HepG2 (cell line): Measurements from ENCODE around the gene FHIT. TPM values are rescaled to one million over a fixed set of nuclear protein-coding genes. Genes with fewer than 3 reads are reported as not detected.

Source experiments
- ATAC-seq: fragments of 200-7000 bp; cut with Tn5 transposase; 3 replicates; pipeline ENCODE4 v1.9.1; 2020; ENCODE audit warnings: mild to moderate bottlenecking, moderate library complexity
- BruUV-seq: library from RNA; stranded (reverse); fragments of 400-500 nt; replicated peaks from 2 replicates; lab custom pipeline; 2021; lab: Mats Ljungman, UMichigan
- CTCF ChIA-PET: fragments of 300-600 bp; formaldehyde crosslinking; extraction: SDS; loops from one replicate; lab custom pipeline; 2021; ENCODE audit warnings: low total read pairs, inconsistent platforms, low intra/inter-chr PET ratio; lab: Yijun Ruan, JAX
- POLR2A ChIA-PET: fragments of 350-600 bp; sonication (Branson Sonifier 250); formaldehyde crosslinking; loops from one replicate; lab custom pipeline; 2020; ENCODE audit warnings: antibody characterized with exemption, inconsistent platforms; lab: Yijun Ruan, JAX
- DNase-seq: peaks from one replicate; pipeline ENCODE4 v3.0.0-alpha.2; 2015; ENCODE audit warnings: low spot score
- FAIRE-seq: peaks from 3 replicates; lab custom pipeline; 2011; peaks lifted over from hg19 to GRCh38; lab: Jason Lieb, UNC
- H2AFZ ChIP-seq: one replicate; pipeline ENCODE4 v1.6.1; 2011; ENCODE audit warnings: low read length, inconsistent platforms
- H3K27ac ChIP-seq: fragments of 300-600 bp; 3 replicates; pipeline ENCODE4 v1.8.0; 2011; ENCODE audit warnings: mixed run types, mild to moderate bottlenecking, mixed read lengths, low read length, inconsistent platforms; ENCODE audit not compliant: insufficient read depth; ENCODE audit errors: extremely low read length
- H3K27me3 ChIP-seq, 2 experiments: fragments of 200-600 bp in 1 of 2; 2 replicates in 1 of 2; 3 replicates in 1 of 2; pipeline versions ENCODE4 v1.6.0 to v1.8.0; 2011; ENCODE audit warnings: low read length in 2 of 2, mild to moderate bottlenecking in 2 of 2, moderate library complexity in 2 of 2, inconsistent platforms in 1 of 2; ENCODE audit not compliant: insufficient read depth in 2 of 2, control insufficient read depth in 1 of 2
- H3K36me3 ChIP-seq, 2 experiments: fragments of 200-600 bp in 1 of 2; replicated peaks in 1 of 2; 2 replicates in 1 of 2; 3 replicates in 1 of 2; pipeline versions ENCODE4 v1.5.1 to v1.8.0; 2011; ENCODE audit warnings: low read length in 2 of 2, inconsistent platforms in 1 of 2; ENCODE audit not compliant: insufficient read depth in 2 of 2, control insufficient read depth in 1 of 2
- H3K4me1 ChIP-seq: 2 replicates; pipeline ENCODE4 v1.5.1; 2012; ENCODE audit warnings: low read length, inconsistent platforms; ENCODE audit not compliant: insufficient read depth
- H3K4me2 ChIP-seq: 2 replicates; pipeline ENCODE4 v1.6.0; 2011; ENCODE audit warnings: low read depth, low read length, inconsistent platforms
- H3K4me3 ChIP-seq, 3 experiments: fragments of 200-600 bp in 1 of 3; sonication (generic), shearing (Covaris generic) in 1 of 3; replicated peaks in 1 of 3; 2 replicates each; pipeline ENCODE4 v1.5.1; 2011 to 2016; ENCODE audit warnings: low read length in 3 of 3, inconsistent platforms in 2 of 3, low read depth in 2 of 3, mild to moderate bottlenecking in 2 of 3, control low read depth in 1 of 3, mixed read lengths in 1 of 3; ENCODE audit not compliant: insufficient read depth in 1 of 3
- H3K79me2 ChIP-seq: one replicate; pipeline ENCODE4 v1.6.1; 2011; ENCODE audit warnings: low read length, inconsistent platforms; ENCODE audit not compliant: insufficient read depth
- H3K9ac ChIP-seq: 2 replicates; pipeline ENCODE4 v1.6.0; 2011; ENCODE audit warnings: mild to moderate bottlenecking, low read depth, low read length, inconsistent platforms; ENCODE audit not compliant: insufficient read depth
- H3K9me3 ChIP-seq: 2 replicates; pipeline ENCODE4 v1.5.1; 2012; ENCODE audit warnings: mild to moderate bottlenecking, low read length
- H4K20me1 ChIP-seq: 2 replicates; pipeline ENCODE4 v1.6.0; 2011; ENCODE audit warnings: inconsistent platforms, mild to moderate bottlenecking, low read length, moderate library complexity; ENCODE audit not compliant: insufficient read depth
- KLF6 ChIP-seq: IDR thresholded peaks from 2 replicates; pipeline ENCODE4 v1.8.0; 2016; ENCODE audit warnings: missing biosample characterization, missing genetic modification reagents
- KLF9 ChIP-seq: IDR thresholded peaks from 2 replicates; pipeline ENCODE4 v1.6.1; 2016; ENCODE audit warnings: low read depth
- NONO ChIP-seq, 2 experiments: fragments of 450-650 bp in 1 of 2; sonication (generic) in 1 of 2; formaldehyde crosslinking in 1 of 2; IDR thresholded peaks in 1 of 2; conservative IDR thresholded peaks in 1 of 2; 2 replicates each; pipeline versions ENCODE4 v1.6.1 to v1.8.0; 2017 to 2022; ENCODE audit warnings: mild to moderate bottlenecking in 1 of 2, missing genetic modification reagents in 1 of 2, moderate library complexity in 1 of 2
- NR2F2 ChIP-seq: IDR thresholded peaks from 2 replicates; pipeline ENCODE4 v1.6.1; 2012; ENCODE audit warnings: low read depth, inconsistent platforms, borderline replicate concordance
- PPARG ChIP-seq: conservative IDR thresholded peaks from 2 replicates; pipeline ENCODE4 v1.6.1; 2016; ENCODE audit warnings: missing biosample characterization, missing genetic modification reagents
- SIN3A ChIP-seq: IDR thresholded peaks from 2 replicates; pipeline ENCODE4 v1.6.1; 2011; ENCODE audit warnings: low read depth, mild to moderate bottlenecking, control low read depth, low read length, borderline replicate concordance
- TRIM24 ChIP-seq: sonication (generic); formaldehyde crosslinking; IDR thresholded peaks from 2 replicates; pipeline ENCODE4 v1.8.0; 2022; ENCODE audit warnings: mild to moderate bottlenecking, missing genetic modification reagents
- ZNF44 ChIP-seq: sonication (generic); formaldehyde crosslinking; IDR thresholded peaks from 2 replicates; pipeline ENCODE4 v1.5.1; 2020; ENCODE audit warnings: mild to moderate bottlenecking, missing genetic modification reagents
- WGBS: methylation state at CpG from one replicate; pipeline ENCODE4 v1.1.6; 2017; ENCODE audit warnings: low lambda C conversion rate; 5-methylcytosine and 5-hydroxymethylcytosine counted together
- in situ Hi-C: cut with HindIII; loops from 2 replicates; pipeline ENCODE4 v1.10.0; 2017; ENCODE audit warnings: low pct_unique_long_range_greater_than_20kb; ENCODE audit not compliant: extremely low pct_ligation_motif_present
- intact Hi-C: fragments of 100-400 bp; cut with micrococcal nuclease; formaldehyde crosslinking; loops from one replicate; pipeline ENCODE4 v1.10.0; 2022; ENCODE audit not compliant: unreplicated experiment
- polyA plus RNA-seq, 8 experiments: library from polyadenylated mRNA; depleted of rRNA in 3 of 8; stranded (reverse) in 7 of 8; unstranded in 1 of 8; fragments of >200 nt; fragmentation: Illumina TruSeq in 4 of 8; extraction: Trizol in 4 of 8; gene quantifications; 2 replicates each; pipeline versions ENCODE4 v1.2.1 to v1.2.3, GENCODE V29; 2011 to 2016; ENCODE audit warnings: low read depth in 4 of 8, missing spikeins in 1 of 8, mixed read lengths in 1 of 8; ENCODE audit not compliant: insufficient read depth in 1 of 8
- total RNA-seq, 5 experiments: library from RNA; depleted of rRNA; stranded (reverse); fragments of >200 nt; fragmentation: Illumina TruSeq; extraction: Trizol; gene quantifications; 2 replicates each; pipeline ENCODE4 v1.2.3, GENCODE V29; 2016; ENCODE audit warnings: low read depth in 1 of 5
- TF ChIP-seq, protein P1 (sequence below): sonication (generic); formaldehyde crosslinking; IDR thresholded peaks from 2 replicates; pipeline ENCODE4 v1.5.0; 2020; ENCODE audit warnings: missing genetic modification reagents
- TF ChIP-seq, protein P2 (sequence below): sonication (generic); formaldehyde crosslinking; IDR thresholded peaks from 2 replicates; pipeline ENCODE4 v1.4.0; 2020; ENCODE audit warnings: missing genetic modification reagents, mild to moderate bottlenecking, borderline replicate concordance

Gene FHIT
- total and polyA plus RNA-seq, 2 of the 13 experiments (the other 11 are each of a cell fraction or from before 2014, with no cell fraction given), result 4.0 to 4.6 TPM

DNA sequence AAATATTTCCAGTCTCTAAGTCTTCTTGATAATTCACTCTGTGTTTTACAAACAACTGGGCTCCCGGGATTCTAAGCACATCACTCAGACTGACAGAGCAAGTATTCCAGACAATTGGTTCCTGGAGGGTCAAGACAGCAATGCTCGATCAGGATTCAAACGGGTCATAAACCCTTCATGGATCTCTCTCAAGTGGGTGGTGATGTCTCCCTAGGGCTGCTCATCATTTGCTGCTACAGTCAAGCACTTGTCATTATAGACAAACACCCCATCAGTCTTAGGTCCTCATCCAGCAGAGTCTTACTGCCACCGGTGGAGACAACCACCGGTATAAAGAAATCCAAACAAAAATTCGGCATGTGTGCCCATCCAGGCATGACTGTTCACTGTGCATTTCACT is 921.1 kb downstream of the FHIT start:
- WGBS, result 13% methylated on average over 4 of the region's 6 CpGs
- Histone ChIP-seq H3K36me3 (no peaks in the 10 kb centered on the region), H3K4me3 (no peak overlapping the region), H3K9me3 (no peaks in the 10 kb centered on the region), H3K4me1 (no peaks in the 10 kb centered on the region), H2AFZ (no peak overlapping the region), H3K27ac (no peak overlapping the region), H3K4me2 (no peak overlapping the region), H4K20me1 (no peaks in the 10 kb centered on the region), H3K27me3 (no peaks in the 10 kb centered on the region), H3K79me2 (no peaks in the 10 kb centered on the region), H3K9ac (no peak overlapping the region)
- no TSS peak for BruUV-seq
- DNase-seq, result no peak
- in situ Hi-C loops, result no loop called here
- CTCF ChIA-PET, result no interaction called here
- FAIRE-seq, result no peak
- TF ChIP-seq, protein P1, sequence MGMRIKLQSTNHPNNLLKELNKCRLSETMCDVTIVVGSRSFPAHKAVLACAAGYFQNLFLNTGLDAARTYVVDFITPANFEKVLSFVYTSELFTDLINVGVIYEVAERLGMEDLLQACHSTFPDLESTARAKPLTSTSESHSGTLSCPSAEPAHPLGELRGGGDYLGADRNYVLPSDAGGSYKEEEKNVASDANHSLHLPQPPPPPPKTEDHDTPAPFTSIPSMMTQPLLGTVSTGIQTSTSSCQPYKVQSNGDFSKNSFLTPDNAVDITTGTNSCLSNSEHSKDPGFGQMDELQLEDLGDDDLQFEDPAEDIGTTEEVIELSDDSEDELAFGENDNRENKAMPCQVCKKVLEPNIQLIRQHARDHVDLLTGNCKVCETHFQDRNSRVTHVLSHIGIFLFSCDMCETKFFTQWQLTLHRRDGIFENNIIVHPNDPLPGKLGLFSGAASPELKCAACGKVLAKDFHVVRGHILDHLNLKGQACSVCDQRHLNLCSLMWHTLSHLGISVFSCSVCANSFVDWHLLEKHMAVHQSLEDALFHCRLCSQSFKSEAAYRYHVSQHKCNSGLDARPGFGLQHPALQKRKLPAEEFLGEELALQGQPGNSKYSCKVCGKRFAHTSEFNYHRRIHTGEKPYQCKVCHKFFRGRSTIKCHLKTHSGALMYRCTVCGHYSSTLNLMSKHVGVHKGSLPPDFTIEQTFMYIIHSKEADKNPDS (CRISPR knock-in tag), result no peak
- no peak for TF ChIP-seq KLF9 (CRISPR knock-in tag)
- TF ChIP-seq NR2F2, result no peak
- no peak for TF ChIP-seq PPARG (CRISPR knock-in tag)
- no peak for TF ChIP-seq SIN3A
- no peak for TF ChIP-seq TRIM24 (CRISPR knock-in tag)
- TF ChIP-seq ZNF44, result no peak
- TF ChIP-seq, protein P2, sequence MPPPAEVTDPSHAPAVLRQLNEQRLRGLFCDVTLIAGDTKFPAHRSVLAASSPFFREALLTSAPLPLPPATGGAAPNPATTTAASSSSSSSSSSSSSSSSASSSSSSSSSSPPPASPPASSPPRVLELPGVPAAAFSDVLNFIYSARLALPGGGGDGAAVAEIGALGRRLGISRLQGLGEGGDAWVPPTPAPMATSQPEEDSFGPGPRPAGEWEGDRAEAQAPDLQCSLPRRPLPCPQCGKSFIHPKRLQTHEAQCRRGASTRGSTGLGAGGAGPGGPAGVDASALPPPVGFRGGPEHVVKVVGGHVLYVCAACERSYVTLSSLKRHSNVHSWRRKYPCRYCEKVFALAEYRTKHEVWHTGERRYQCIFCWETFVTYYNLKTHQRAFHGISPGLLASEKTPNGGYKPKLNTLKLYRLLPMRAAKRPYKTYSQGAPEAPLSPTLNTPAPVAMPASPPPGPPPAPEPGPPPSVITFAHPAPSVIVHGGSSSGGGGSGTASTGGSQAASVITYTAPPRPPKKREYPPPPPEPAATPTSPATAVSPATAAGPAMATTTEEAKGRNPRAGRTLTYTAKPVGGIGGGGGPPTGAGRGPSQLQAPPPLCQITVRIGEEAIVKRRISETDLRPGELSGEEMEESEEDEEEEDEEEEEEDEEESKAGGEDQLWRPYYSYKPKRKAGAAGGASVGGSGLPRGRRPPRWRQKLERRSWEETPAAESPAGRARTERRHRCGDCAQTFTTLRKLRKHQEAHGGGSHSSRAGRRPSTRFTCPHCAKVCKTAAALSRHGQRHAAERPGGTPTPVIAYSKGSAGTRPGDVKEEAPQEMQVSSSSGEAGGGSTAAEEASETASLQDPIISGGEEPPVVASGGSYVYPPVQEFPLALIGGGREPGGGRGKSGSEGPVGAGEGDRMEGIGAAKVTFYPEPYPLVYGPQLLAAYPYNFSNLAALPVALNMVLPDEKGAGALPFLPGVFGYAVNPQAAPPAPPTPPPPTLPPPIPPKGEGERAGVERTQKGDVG (CRISPR knock-in tag), result no peak
- TF ChIP-seq NONO (IDR thresholded peaks at IDR 0.05), result no peak
- no peak for TF ChIP-seq NONO (CRISPR knock-in tag; conservative IDR thresholded peaks at IDR 0.05)
- TF ChIP-seq KLF6 (CRISPR knock-in tag), result no peak
- intact Hi-C loops, result no loop called here
- no peak for ATAC-seq
- POLR2A ChIA-PET, result no interaction called here
